OCI-LY1 (cell line): Measurements from ENCODE around the gene PDLIM3.

Experiments used
- H2AFZ ChIP-seq: fragments of 200-600 bp; sonication (generic), shearing (Covaris generic); 2 replicates; pipeline ENCODE4 v1.6.0; 2014; ENCODE audit warnings: antibody characterized with exemption, mild to moderate bottlenecking, low read length
- H3F3A ChIP-seq: fragments of 200-600 bp; sonication (generic), shearing (Covaris generic); 2 replicates; pipeline ENCODE4 v1.6.0; 2014; ENCODE audit warnings: mild to moderate bottlenecking, antibody characterized with exemption, low read length, moderate library complexity; ENCODE audit not compliant: insufficient read depth
- H3K27ac ChIP-seq: fragments of 200-600 bp; sonication (generic); 2 replicates; pipeline ENCODE4 v1.5.1; 2014; ENCODE audit warnings: low read length, mixed run types, mild to moderate bottlenecking, low read depth; ENCODE audit not compliant: poor library complexity, severe bottlenecking
- H3K27me3 ChIP-seq: fragments of 200-600 bp; sonication (generic); 2 replicates; pipeline ENCODE4 v1.6.0; 2014; ENCODE audit warnings: antibody characterized with exemption, mild to moderate bottlenecking, low read length, moderate library complexity; ENCODE audit not compliant: insufficient read depth
- H3K36me3 ChIP-seq: fragments of 200-600 bp; sonication (generic); 2 replicates; pipeline ENCODE4 v1.6.1; 2014; ENCODE audit warnings: mild to moderate bottlenecking, antibody characterized with exemption, low read length, moderate library complexity, mixed read lengths; ENCODE audit not compliant: insufficient read depth
- H3K4me1 ChIP-seq: fragments of 200-600 bp; sonication (generic); 2 replicates; pipeline ENCODE4 v1.5.1; 2014; ENCODE audit warnings: mild to moderate bottlenecking, low read length, moderate library complexity; ENCODE audit not compliant: insufficient read depth, severe bottlenecking
- H3K4me2 ChIP-seq: fragments of 200-600 bp; sonication (generic), shearing (Covaris generic); 2 replicates; pipeline ENCODE4 v1.6.1; 2014; ENCODE audit warnings: low read length
- H3K4me3 ChIP-seq: fragments of 200-600 bp; sonication (generic); 2 replicates; pipeline ENCODE4 v1.5.1; 2014; ENCODE audit warnings: low read length, low read depth, mild to moderate bottlenecking, mixed read lengths; ENCODE audit not compliant: poor library complexity, severe bottlenecking
- H3K79me2 ChIP-seq: fragments of 200-600 bp; shearing (Covaris generic); 2 replicates; pipeline ENCODE4 v1.6.1; 2016; ENCODE audit warnings: mixed run types, low read length, mixed read lengths; ENCODE audit not compliant: insufficient read depth
- H3K9ac ChIP-seq: fragments of 200-600 bp; sonication (generic), shearing (Covaris generic); 2 replicates; pipeline ENCODE4 v1.6.1; 2014; ENCODE audit warnings: mild to moderate bottlenecking, low read length, mixed read lengths
- H3K9me2 ChIP-seq: fragments of 200-600 bp; sonication (generic), shearing (Covaris generic); 2 replicates; pipeline ENCODE4 v1.6.1; 2014; ENCODE audit warnings: low read depth, mild to moderate bottlenecking, low read length, mixed read lengths
- H3K9me3 ChIP-seq: fragments of 200-600 bp; shearing (Covaris generic); 2 replicates; pipeline ENCODE4 v1.6.1; 2014; ENCODE audit warnings: low read length, mixed read lengths
- H4K20me1 ChIP-seq: fragments of 200-600 bp; sonication (generic), shearing (Covaris generic); 2 replicates; pipeline ENCODE4 v1.6.0; 2016; ENCODE audit warnings: mild to moderate bottlenecking, low read length; ENCODE audit not compliant: insufficient read depth
- EZH2 ChIP-seq: fragments of 200-600 bp; sonication (generic), shearing (Covaris generic); IDR thresholded peaks from 2 replicates; pipeline ENCODE4 v1.8.0; 2017; ENCODE audit warnings: borderline replicate concordance, mixed run types, mild to moderate bottlenecking, antibody characterized with exemption, low read length, moderate library complexity, mixed read lengths
- TF ChIP-seq, protein P1 (sequence below): fragments of 200-600 bp; sonication (generic), shearing (Covaris generic); IDR thresholded peaks from 2 replicates; pipeline ENCODE4 v1.5.1; 2017; ENCODE audit warnings: mild to moderate bottlenecking, antibody characterized with exemption, low read length, moderate library complexity, mixed read lengths

The PDLIM3 gene

DNA sequence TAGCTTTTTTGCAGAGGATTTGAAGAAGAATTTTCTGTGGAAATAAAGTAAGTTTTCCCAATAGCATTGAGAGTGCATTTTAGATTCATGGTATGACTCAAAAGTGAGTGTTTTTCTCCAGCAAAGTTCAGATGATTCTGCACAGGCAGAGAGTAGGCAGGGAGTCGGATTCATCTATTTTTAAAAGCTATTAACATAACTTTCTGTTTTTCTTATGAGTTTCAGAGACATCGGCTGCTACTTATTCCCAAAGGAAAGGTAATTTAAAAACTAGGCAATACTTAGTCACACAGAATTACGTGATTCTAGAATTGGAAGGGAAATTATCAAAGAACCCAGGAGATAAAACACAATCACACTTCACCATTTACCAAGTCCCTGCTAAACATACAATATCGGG is 68.2 kb downstream of the PDLIM3 start:
- Histone ChIP-seq H4K20me1 (no peaks in the 10 kb centered on the region), H3K79me2 (no peaks in the 10 kb centered on the region), H3K9ac (no peak overlapping the region), H3K36me3 (no peaks in the 10 kb centered on the region), H3K9me2 (no peaks in the 10 kb centered on the region), H3K4me2 (no peak overlapping the region), H3K4me1 (peaks cover 24% of the 10 kb centered on the region), H3K27ac (no peak overlapping the region), H2AFZ (no peak overlapping the region), H3F3A (no peaks in the 10 kb centered on the region), H3K4me3 (no peak overlapping the region), H3K9me3 (no peaks in the 10 kb centered on the region), H3K27me3 (no peaks in the 10 kb centered on the region; the same call in 1 of the 2 replicates)
- no peak for TF ChIP-seq EZH2
- TF ChIP-seq, protein P1, sequence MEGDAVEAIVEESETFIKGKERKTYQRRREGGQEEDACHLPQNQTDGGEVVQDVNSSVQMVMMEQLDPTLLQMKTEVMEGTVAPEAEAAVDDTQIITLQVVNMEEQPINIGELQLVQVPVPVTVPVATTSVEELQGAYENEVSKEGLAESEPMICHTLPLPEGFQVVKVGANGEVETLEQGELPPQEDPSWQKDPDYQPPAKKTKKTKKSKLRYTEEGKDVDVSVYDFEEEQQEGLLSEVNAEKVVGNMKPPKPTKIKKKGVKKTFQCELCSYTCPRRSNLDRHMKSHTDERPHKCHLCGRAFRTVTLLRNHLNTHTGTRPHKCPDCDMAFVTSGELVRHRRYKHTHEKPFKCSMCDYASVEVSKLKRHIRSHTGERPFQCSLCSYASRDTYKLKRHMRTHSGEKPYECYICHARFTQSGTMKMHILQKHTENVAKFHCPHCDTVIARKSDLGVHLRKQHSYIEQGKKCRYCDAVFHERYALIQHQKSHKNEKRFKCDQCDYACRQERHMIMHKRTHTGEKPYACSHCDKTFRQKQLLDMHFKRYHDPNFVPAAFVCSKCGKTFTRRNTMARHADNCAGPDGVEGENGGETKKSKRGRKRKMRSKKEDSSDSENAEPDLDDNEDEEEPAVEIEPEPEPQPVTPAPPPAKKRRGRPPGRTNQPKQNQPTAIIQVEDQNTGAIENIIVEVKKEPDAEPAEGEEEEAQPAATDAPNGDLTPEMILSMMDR = no peak

DNA sequence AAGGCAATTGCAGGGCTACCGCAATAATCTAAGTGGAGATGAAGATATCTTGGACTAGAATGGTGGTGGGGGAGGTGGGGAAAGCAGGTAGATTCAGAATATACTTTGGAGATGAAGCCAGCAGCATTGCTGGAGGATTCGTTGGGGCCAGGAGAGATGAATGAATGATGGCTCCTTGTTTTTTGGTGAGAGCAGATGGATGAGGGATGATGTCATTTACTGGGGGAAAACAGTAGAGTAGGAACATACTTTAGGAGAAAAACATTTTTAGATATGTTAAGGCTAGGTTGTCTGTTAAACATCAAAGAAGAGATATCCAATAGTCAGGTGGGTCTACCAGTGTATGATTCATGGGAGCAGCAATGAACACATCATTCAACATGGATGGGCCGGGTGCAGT is 69.6 kb downstream of the PDLIM3 start:
- H3K4me2 ChIP-seq = no peak overlapping the region
- H3K79me2 ChIP-seq = no peaks in the 10 kb centered on the region
- H2AFZ ChIP-seq = no peak overlapping the region
- H3K4me3 ChIP-seq = no peak overlapping the region
- no peak overlapping the region for H3K27ac ChIP-seq
- H3F3A ChIP-seq = no peaks in the 10 kb centered on the region
- H3K36me3 ChIP-seq = no peaks in the 10 kb centered on the region
- no peaks in the 10 kb centered on the region; the same call in 1 of the 2 replicates for H3K27me3 ChIP-seq
- H3K9me2 ChIP-seq = no peaks in the 10 kb centered on the region
- no peak overlapping the region for H3K9ac ChIP-seq
- H4K20me1 ChIP-seq = no peaks in the 10 kb centered on the region
- no peaks in the 10 kb centered on the region for H3K9me3 ChIP-seq
- TF ChIP-seq, protein P1 = no peak
- TF ChIP-seq EZH2 = no peak
- H3K4me1 ChIP-seq = peaks cover 19% of the 10 kb centered on the region

DNA sequence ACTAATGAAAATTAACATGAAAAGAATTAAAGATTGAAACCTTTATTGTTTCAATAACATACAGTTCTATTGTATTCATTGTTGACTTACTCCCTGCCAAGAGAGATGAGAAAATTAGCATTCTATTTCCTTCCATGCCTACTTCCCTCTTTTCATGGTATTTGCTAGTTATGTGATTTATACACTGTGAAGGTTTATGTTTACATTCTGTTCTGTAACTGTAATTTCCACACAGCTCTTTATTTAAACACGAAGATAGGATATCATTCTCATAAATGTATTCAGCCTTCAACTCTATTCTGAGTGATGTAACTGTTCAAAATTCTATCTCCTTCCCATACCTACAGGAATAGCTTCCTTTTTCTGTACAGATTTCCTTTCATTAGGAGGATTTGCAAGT is 70.4 kb downstream of the PDLIM3 start:
- Histone ChIP-seq H3K9ac (no peak overlapping the region), H3K9me3 (no peaks in the 10 kb centered on the region), H3K4me1 (peaks cover 11% of the 10 kb centered on the region), H3K4me2 (no peak overlapping the region), H3K27ac (no peak overlapping the region), H4K20me1 (no peaks in the 10 kb centered on the region), H3K9me2 (no peaks in the 10 kb centered on the region), H3F3A (no peaks in the 10 kb centered on the region), H3K27me3 (no peaks in the 10 kb centered on the region; the same call in 1 of the 2 replicates), H2AFZ (no peak overlapping the region), H3K36me3 (no peaks in the 10 kb centered on the region), H3K4me3 (no peak overlapping the region), H3K79me2 (no peaks in the 10 kb centered on the region)
- no peak for TF ChIP-seq EZH2
- TF ChIP-seq, protein P1 = no peak
